ENCODE measurements around the gene GSTM1. TPM values are rescaled to one million over a fixed set of nuclear protein-coding genes. Genes with fewer than 3 reads are reported as not detected.

GSTM1 gene
- total and polyA plus RNA-seq, 2 of the 8 experiments (the other 6 are each of a cell fraction or from before 2014, with no cell fraction given), result 16.7 to 42.5 TPM

DNA sequence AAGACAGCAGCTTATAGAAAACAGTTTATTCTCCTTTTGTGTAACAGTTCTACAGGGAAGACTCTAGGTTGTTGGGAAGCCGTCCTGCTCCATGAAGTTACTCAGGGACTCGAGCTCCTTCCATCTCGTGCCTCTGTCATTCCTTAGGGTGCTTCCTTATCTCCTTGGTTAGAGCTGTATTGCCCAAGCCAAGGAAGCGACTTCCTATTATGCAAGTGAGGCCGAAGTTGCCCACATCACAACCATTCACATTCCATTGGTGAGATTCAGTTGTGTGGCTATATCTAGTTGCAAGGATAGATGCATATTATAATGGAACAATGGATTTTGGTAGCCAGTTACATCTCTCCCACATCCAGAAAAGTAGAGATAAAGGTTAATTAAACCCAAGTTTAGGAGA, 33.4 kb downstream of the GSTM1 start (continued):
- TF ChIP-seq ZNF274 (IDR thresholded peaks at IDR 0.05; ENCODE audit: borderline replicate concordance, extremely low read depth, low read length) (no peak), SIRT6 (IDR thresholded peaks at IDR 0.05; ENCODE audit: low read length) (no peak), BCL11A (IDR thresholded peaks at IDR 0.05; ENCODE audit: low read depth in 2 of 2, low read length in 2 of 2) (no peak), RXRA (IDR thresholded peaks at IDR 0.05; ENCODE audit: insufficient read depth, low read depth, low read length) (no peak), TBP (IDR thresholded peaks at IDR 0.05; ENCODE audit: low read depth, low read length) (no peak), CTBP2 (IDR thresholded peaks at IDR 0.05; ENCODE audit: borderline replicate concordance, insufficient read depth, insufficient read length, low read length) (no peak), POU5F1 (IDR thresholded peaks at IDR 0.05; ENCODE audit: low read depth, low read length) (no peak)
- TF ChIP-seq, protein P1, sequence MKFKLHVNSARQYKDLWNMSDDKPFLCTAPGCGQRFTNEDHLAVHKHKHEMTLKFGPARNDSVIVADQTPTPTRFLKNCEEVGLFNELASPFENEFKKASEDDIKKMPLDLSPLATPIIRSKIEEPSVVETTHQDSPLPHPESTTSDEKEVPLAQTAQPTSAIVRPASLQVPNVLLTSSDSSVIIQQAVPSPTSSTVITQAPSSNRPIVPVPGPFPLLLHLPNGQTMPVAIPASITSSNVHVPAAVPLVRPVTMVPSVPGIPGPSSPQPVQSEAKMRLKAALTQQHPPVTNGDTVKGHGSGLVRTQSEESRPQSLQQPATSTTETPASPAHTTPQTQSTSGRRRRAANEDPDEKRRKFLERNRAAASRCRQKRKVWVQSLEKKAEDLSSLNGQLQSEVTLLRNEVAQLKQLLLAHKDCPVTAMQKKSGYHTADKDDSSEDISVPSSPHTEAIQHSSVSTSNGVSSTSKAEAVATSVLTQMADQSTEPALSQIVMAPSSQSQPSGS (IDR thresholded peaks at IDR 0.05; ENCODE audit: low read length), result no peak
- TF ChIP-seq, protein P2, sequence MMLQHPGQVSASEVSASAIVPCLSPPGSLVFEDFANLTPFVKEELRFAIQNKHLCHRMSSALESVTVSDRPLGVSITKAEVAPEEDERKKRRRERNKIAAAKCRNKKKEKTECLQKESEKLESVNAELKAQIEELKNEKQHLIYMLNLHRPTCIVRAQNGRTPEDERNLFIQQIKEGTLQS (IDR thresholded peaks at IDR 0.05; ENCODE audit: insufficient read depth, low read depth, low read length), result no peak
